Measurements from ENCODE around the gene SORCS2. TPM values are rescaled to one million over a fixed set of nuclear protein-coding genes. Genes with fewer than 3 reads are reported as not detected.

Gene SORCS2
- total RNA-seq, 4 donors from 2014 or later = 2.0 to 7.4 (median 3.6) TPM

GRCh38 chr4:7422151-7422897 is 230.0 kb downstream of the SORCS2 start:
- 100% methylated on average over 1 to 4 of the region's 19 CpGs for WGBS, 2 donors (ENCODE audit: low coverage in 1 of 2)
- H3K27ac ChIP-seq = no peak overlapping the region
- TF ChIP-seq CTCF (IDR thresholded peaks at IDR 0.05) (no peak), EP300 (IDR thresholded peaks at IDR 0.05) (no peak), POLR2A (IDR thresholded peaks at IDR 0.05) (no peak), POLR2AphosphoS5 (IDR thresholded peaks at IDR 0.05) (no peak)
- H3K4me3 ChIP-seq = no peak overlapping the region
- no peaks in the 10 kb centered on the region for H3K9me3 ChIP-seq
- H3K27me3 ChIP-seq = no peaks in the 10 kb centered on the region
- no peak for ATAC-seq
- H3K4me1 ChIP-seq = peaks cover 0 to 13% (median 0%) of the 10 kb centered on the region in 3 donors
- no peaks in the 10 kb centered on the region for H3K36me3 ChIP-seq

GRCh38 chr4:7422898-7423180 is 230.5 kb downstream of the SORCS2 start:
- Histone ChIP-seq H3K4me1 (peaks cover 0 to 13% (median 0%) of the 10 kb centered on the region in 3 donors), H3K27ac (no peak overlapping the region), H3K9me3 (no peaks in the 10 kb centered on the region), H3K27me3 (no peaks in the 10 kb centered on the region), H3K36me3 (no peaks in the 10 kb centered on the region), H3K4me3 (no peak overlapping the region)
- 90 to 95% methylated on average over 4 of the region's 9 CpGs for WGBS, 2 donors (ENCODE audit: low coverage in 1 of 2)
- TF ChIP-seq POLR2A (IDR thresholded peaks at IDR 0.05) (no peak), CTCF (IDR thresholded peaks at IDR 0.05) (no peak), POLR2AphosphoS5 (IDR thresholded peaks at IDR 0.05) (no peak), EP300 (IDR thresholded peaks at IDR 0.05) (no peak)
- ATAC-seq = no peak

- TF ChIP-seq CTCF (IDR thresholded peaks at IDR 0.05) (no peak), POLR2A (IDR thresholded peaks at IDR 0.05) (no peak), POLR2AphosphoS5 (IDR thresholded peaks at IDR 0.05) (no peak), EP300 (IDR thresholded peaks at IDR 0.05) (no peak)
- Histone ChIP-seq H3K27ac (no peak overlapping the region), H3K27me3 (no peaks in the 10 kb centered on the region), H3K4me1 (peaks cover 0 to 13% (median 0%) of the 10 kb centered on the region in 3 donors), H3K36me3 (no peaks in the 10 kb centered on the region), H3K4me3 (no peak overlapping the region), H3K9me3 (no peaks in the 10 kb centered on the region)
- ATAC-seq = no peak
- 80% methylated on average over 1 of the region's 5 CpGs; no CpG with 5 or more reads in 1 of the 2 donors for WGBS, 2 donors (ENCODE audit: low coverage in 1 of 2)
These were observed 231.1 kb downstream of the SORCS2 start for GRCh38 chr4:7423391-7423790.

- 73% methylated on average over 2 of the region's 17 CpGs; no CpG with 5 or more reads in 1 of the 2 donors for WGBS, 2 donors (ENCODE audit: low coverage in 1 of 2)
- ATAC-seq = no peak
These were observed 231.6 kb downstream of the SORCS2 start for GRCh38 chr4:7423801-7424552.

GRCh38 chr4:7424553-7425111 is 232.3 kb downstream of the SORCS2 start:
- WGBS, 2 donors (ENCODE audit: low coverage in 1 of 2) = no CpG with 5 or more reads among the region's 18 CpGs
- TF ChIP-seq EP300 (IDR thresholded peaks at IDR 0.05) (no peak), POLR2A (IDR thresholded peaks at IDR 0.05) (no peak), CTCF (IDR thresholded peaks at IDR 0.05) (no peak), POLR2AphosphoS5 (IDR thresholded peaks at IDR 0.05) (no peak)
- Histone ChIP-seq H3K9me3 (no peaks in the 10 kb centered on the region), H3K36me3 (no peaks in the 10 kb centered on the region), H3K27me3 (no peaks in the 10 kb centered on the region), H3K27ac (no peak overlapping the region), H3K4me3 (no peak overlapping the region), H3K4me1 (peaks cover 0 to 13% (median 0%) of the 10 kb centered on the region in 3 donors)
- ATAC-seq = no peak

More at GRCh38 chr4:7423801-7424552, 231.6 kb downstream of the SORCS2 start:
- Histone ChIP-seq H3K27ac (no peak overlapping the region), H3K4me3 (no peak overlapping the region), H3K36me3 (no peaks in the 10 kb centered on the region), H3K9me3 (no peaks in the 10 kb centered on the region), H3K27me3 (no peaks in the 10 kb centered on the region), H3K4me1 (peaks cover 0 to 13% (median 0%) of the 10 kb centered on the region in 3 donors)
- TF ChIP-seq EP300 (IDR thresholded peaks at IDR 0.05) (no peak), POLR2AphosphoS5 (IDR thresholded peaks at IDR 0.05) (no peak)
